Stimulated activated CD8-positive, alpha-beta memory T cell treated with anti-CD3 and anti-CD28 coated beads, Interleukin-4, amount 100 ng/mL, for 48 hours (primary cell): ENCODE results near the gene VPS25.
A peak's percentile ranks its signal among the peaks of the same experiment; 100 is the strongest.
"Not testable (repeated sequence)": the region's sequence is repeated elsewhere in the genome, so short reads cannot be mapped to it uniquely, and the experiment has no call there.

Source experiments
- DNase-seq: peaks from one replicate; pipeline ENCODE4 v3.0.0-alpha.2; 2020

Gene VPS25

DNA sequence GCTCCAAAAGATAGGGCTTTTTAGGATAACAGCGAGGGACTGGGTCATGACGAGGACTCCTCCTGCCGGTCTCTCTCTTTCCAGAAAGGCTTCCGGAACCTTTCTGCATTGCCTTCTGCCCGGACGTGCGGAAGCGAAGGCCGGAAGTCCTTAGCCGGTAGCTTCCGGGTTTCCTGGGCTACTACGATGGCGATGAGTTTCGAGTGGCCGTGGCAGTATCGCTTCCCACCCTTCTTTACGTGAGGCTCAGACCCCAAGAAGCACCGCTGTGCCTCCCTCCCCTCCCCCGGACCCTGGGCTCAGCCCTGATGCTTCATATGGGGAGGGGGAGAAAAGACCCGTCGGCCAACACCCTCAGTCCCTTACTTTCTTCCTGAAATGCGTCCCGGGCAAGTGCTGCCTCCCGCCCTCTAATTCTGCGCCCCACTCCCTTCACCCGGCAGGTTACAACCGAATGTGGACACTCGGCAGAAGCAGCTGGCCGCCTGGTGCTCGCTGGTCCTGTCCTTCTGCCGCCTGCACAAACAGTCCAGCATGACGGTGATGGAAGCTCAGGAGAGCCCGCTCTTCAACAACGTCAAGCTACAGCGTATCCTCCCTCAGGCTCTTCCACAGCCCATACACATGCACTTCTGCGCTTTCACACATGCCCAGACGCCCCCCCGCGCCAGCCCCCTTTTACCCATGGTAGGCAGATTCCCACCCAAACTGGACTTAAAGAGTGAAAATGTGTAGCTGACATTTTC is at the start of gene VPS25:
Gene VPS25, plus strand, starts transcription at position 160 of the 746 bp plus-strand sequence. Its CDS starts 27 bp downstream, at position 187.
- DNase-seq = peak; percentile 81

DNA sequence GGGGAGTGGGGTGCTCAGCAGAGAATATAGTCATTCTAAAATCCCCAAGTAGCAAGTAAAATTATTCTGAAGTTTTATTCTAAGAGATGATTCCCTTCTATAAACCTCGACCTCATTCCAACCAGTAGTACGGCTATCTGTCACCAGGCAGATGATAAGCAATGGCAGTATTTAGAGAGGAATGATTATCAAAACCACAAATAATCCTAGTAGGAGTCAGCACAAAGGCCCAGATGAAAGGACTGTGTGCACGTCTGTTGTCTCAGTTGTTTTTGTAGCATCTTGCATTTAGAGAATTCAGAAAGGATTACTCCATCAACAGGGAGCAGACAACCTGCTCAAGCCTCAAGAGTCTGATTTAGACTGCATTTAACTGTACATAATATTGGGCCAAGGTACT is 49.6 kb upstream of the VPS25 start:
- DNase-seq = no peak

DNA sequence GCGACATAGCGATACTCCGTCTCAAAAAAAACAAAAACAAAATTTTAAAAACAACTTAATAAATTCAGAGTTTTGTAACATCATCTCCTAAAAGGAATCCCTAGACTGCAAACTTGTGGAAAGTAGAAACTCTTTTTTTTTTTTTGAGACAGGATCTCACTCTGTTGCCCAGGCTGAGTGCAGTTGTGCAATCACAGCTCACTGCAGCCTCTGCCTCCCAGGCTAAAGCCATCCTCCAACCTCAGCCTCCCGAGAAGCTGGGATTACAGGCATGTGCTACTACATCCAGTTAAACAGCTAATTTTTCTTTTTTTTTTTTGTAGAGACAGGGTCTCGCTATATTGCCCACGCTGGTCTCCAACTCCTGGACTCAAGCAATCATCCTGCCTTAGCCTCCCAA is 48.1 kb upstream of the VPS25 start:
- DNase-seq = no peak

DNA sequence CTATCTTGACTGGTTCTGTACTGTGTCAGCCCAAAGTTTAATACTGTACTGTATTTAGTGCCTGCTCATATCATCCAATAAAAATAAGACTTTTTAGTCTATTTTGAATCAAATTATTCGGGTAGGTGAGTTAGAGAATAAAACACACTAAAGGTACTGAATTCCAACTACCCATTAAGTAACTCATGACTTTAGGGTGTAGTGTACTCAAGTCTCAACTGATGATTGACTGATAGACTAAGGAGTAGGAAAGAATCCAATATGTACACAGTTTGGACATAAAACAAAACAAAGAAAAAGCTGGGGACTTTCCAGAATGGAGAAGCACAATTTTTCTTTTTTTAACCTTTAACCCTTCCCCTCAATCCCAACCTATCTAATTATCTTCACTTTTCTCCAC is 32.5 kb upstream of the VPS25 start:
- DNase-seq = no peak

DNA sequence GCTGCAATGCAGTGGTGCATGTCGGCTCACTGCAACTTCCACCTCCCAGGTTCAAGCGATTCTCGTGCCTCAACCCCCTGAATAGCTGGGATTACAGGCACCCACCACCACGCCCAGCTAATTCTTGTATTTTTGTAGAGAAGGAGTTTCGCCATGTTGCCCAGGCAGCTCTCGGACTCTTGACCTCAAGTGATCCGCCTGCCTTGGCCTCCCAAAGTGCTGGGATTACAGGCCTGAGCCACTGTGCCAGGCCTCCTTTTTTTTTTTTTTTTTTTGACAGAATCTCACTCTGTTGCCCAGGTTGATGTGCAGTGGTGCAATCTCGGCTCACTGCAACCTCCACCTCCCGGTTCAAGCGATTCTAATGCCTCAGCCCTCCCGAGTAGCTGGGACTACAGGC is 30.3 kb upstream of the VPS25 start:
- DNase-seq = not testable (repeated sequence)

DNA sequence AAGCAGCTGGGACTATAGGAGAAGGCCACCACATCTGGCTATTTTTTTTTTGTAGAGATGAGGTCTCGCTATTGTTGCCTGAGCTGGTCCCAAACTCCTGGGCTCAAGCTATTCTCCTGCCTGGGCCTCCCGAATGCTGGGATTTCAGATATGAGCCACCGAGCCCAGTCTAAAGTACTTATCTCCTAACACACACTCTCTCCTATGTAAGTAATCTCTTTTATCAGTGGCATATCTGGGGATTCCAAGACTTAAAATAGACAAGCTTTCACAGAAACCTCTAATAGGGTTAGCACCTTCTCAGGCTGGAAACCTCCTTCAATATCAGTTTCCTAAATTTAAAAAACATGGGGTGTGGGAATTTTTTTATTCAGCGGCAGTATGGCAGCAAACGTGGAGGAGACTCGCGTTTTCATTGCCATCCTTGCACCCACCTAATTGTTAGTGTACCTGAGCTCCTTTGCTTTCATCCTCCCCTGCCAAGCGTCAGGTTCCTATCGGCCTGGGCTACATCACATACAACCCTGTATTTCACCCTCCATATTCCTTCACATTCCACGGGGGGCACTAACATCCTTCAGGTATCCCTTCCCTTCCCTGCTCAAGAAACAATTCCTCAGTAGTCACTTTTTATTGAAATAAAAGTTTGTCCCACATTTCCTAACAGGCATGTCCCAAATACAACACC is 29.5 kb upstream of the VPS25 start:
- no peak for DNase-seq

DNA sequence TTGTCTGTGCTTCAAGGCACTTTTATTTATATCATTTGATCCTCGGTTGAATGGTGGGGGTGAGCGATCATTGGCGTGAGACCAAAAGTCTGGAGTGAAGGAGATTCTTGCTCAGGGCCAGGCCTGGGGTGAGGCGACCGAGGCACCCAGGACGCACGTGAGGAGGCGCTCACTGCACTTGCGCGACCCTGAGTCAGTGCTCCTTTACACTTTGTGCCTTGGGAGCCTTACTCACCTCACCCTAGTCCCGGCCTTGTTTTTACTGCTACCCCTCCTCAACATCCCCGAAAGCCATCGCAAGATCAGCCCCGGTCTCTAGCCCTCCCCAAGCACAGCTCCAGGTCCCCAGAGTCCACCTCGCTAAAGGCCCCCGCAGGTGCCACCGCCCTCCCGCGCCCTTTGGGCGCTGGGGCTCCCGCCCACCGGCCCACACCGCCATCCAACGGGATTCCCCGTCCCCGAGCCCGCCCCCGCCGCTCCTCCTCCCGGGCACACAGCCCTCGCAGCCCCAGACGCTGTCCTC is 28.9 kb upstream of the VPS25 start:
- DNase-seq = peak; percentile 79

DNA sequence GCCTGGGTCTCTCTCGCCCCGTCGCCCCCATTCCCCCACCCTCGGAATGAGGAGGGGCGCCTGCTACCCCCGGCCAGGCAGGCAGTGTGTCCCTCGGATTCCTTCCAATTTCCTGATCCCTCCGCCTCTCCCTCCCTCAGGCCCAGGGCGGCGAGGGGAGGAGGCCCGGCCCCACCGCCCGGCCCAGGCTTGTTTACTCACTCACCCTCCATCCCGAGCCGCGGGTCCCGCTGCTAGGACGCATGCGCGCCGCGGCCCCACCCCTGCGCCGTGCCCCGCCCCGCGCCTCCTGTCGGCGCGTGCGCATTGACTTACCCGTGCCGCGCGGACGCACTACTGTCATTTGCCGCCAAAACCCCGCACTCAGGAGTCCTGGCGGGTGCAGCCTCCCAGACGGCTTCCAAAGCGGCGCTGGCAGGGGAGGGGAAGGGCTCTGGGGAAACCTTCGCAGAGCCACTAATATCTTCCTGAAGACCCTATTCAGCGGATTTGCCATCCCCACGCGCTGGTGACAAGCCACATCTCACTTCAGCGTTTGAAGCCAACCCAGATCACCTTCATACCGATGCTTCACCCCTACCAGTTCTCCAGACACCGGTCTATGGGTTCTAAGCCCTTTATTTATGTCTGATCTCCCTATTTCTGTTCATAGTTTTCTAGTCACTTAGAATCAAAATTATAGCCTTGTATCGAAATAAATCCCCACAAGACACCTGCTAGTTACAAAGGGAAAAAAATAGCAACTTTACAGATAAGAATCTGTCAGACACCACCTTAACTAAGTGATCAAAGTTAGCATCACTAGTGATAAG is 28.2 kb upstream of the VPS25 start, which contains the start of gene EZH1:
Gene EZH1, minus strand, starts transcription at position 235 of the 812 bp plus-strand sequence. CDS start 16,099 bp downstream, outside the sequence.
- peak; percentile 92 for DNase-seq

DNA sequence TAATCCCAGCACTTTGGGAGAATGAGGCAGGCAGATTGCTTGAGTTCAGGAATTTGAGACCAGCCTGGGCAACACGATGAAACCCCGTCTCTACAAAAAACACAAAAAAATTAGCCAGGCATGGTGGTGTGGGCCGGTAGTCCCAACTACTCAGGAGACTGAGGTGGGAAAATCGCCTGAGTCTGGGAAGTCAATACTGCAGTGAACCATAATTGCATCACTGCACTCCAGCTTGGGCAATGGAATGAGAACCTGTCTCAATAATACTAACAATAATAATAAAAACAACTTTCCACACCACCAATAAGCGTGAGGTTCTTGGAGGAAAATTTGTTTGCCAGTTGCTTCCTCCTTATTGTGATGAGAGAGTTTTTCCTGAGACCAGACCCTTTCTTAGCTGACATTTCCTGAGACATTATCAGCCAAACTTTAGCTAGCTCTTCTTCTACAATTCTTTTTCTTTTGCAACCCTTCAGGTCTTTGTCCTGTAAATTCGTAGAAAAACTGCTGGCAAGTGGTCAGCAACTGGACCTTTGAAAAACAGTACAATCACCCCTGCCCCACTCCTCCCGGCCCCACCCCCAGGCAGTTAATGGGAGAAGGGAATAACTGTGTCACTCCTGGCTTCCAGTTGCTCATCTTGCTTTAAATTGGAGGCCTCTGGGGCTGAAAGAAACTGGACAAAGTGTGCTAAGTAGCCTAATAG is 24.9 kb upstream of the VPS25 start:
- DNase-seq = no peak

DNA sequence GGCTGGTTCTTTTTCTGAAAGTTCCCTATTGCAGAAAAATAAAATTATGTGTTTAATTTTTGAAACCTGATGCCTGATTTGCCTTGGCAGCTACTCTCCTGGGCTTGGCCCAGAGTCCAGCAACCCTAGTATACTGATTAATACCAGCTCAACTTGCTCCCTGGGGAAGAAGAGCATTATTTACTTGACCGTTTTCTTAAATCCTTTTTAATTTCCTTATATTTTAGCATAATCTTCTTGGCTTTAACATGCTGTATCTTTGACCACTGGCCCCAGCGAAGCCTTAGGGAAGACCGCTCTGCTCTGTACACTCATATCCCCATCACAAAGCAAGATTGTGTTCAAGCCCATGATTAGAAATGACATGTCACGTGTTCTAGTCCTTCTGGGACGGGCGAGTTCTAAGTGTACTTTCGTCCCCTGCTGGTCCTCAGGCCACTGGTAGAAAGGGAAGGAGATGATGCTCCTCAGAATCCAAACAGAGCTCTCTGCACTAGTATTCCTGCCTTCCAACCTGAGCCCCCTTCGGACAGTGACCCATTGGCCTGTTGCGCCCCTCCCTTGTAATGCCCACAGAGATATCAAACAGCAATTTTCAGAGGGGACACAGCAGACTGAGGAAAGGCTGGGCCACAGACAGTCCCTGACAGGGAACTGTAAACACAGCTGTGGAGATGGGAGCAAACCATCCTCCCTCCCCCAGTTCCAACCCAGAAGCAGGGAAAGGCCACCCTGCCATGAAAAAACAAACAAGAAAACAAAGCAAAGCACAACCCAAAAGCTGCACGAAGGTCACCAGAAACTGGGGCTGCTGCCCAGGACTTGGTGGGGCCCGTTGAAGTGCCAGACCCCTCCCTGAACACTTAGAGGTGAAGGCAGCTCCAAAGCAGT is 24.1 kb upstream of the VPS25 start:
- no peak for DNase-seq

DNA sequence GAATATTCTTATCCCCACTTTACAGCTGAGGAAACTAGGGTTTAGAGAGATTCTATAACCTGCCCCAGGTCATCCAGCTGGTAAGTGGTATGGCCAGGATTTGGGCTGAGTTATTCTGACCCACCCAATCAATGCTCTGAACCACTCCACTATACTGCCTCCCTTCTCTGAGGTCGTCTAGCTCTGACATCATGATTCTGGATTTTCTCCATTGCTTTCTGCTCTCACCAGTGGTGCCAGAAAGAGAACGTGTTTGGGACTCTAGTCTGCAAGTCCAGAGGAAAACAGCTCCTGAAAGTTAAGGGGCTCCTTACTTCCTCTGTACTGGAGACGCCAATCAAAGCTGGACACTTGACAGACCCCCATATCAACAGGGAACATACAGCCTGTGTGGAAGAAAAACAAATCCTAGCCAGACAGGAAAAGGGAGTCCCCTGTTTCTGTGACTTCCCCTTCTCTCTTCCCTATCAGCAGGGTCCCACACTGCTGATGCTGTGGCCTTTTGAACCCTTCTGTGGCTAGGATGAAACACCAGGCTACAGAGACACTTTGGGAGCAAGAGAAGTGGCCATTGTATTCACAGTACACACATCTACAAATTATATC is 22.4 kb upstream of the VPS25 start:
- DNase-seq = no peak

DNA sequence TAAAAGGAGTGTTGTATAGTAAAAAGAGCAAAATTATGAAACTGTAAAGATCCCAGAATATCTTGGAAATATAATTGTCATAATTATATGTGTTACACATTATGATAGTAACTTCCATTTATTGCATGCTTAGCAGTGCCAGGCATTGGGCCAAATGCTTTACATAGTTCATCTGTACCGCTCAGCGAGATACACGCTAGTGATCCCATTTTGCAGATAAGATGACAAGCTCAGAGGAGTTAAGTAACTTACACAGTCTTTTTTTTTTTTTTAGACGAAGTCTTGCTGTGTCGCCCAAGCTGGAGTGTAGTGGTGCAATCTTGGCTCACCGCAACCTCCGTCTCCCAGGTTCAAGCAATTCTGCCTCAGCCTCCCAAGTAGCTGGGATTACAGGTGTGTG is 21.6 kb upstream of the VPS25 start:
- DNase-seq = no peak

DNA sequence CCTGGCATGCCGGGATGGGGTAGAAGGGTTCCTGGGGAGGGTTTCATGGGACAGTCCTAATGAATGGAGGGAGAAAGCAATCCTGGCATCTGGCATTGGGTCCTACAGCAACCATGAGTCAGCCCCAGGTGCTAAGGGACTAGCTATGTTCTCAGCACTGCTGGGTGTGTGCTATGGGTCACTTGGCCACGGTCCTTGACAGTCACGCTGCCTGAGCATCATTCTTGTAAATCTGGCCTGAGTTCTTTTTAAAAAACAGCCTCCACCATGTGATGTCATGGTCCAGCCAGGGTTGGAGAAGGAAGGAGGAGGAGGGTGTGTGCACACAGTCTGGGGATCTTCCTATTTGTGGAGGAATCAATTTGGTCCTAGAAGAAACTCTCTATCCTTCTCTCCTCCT is 18.5 kb upstream of the VPS25 start:
- no peak for DNase-seq

DNA sequence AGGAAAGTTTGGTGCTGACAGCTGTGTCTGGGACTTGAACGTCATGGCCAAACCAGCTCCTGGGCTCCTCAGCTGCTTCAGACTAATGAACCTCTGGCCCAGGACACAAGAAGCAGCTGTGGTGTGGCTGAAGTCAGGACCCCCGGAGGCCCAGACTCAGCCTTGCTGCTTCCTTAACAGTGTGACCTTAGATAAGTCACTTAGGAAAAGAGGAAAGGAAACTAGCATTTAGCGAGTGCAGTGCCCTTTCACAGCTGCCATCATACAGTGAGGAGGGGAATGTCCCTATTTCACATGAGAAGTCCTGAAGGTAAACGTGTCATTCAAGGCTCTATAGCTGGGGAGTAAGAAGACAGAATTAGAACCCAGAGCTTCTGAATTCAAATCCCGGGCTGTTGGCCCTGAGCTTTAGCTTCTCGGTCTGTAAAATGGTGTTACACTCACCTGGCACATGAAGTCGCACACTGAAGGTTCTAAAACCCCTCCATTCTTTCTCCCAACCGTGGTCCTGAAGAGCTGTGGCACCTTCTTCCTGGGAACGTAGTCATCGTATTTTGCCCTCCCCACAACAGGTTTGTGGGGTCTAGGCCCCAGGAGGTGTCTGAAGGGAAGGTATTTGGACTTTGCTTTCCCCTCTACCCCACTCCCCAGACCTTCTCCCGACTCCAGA is 13.1 kb upstream of the VPS25 start:
- no peak for DNase-seq

DNA sequence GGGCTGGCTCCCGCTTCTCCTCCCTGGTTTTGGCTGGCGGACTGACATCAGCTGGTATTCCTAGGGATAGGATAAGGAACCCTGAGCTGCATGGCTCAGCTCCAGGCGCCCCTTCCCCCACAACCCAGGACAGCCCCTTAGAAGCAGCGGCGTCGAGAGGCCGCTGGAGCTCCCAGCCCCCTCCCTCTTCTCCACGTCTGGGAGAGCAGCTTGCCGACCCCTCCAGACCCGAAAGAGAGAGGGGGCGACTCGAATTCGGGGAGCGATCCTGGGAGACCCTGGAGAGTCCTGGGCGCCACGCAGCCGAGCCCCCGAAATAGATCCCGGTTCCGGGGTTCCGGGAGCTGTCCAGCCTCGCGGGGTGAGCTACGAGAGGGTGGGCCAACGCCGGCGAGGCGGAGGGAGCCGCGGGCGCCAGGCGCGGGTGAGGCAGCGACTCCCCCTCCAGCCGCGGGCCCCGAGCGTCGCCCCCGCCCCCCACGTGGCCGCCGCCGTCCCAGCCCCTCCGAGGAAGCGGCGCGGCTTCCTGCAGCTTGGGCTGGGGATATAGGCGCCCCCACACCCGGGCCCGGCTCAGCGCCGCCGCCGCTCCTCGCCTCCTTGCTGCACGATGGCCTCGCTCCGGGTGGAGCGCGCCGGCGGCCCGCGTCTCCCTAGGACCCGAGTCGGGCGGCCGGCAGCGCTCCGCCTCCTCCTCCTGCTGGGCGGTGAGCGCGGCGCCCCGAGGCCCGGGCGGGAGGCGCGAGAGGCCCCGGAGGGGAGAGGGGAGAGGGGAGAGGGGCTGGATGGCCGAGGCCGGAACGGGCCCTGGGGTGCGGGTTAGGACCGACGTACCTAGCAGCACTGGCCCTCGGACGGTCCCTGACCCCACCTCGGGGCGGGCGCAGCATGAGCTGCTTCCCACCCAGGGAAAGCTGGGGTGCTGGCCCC is 12.3 kb upstream of the VPS25 start, which contains the start of gene RAMP2:
Gene RAMP2, plus strand, starts transcription at position 576 of the 930 bp plus-strand sequence. Its CDS starts 35 bp downstream, at position 611.
- DNase-seq = no peak

DNA sequence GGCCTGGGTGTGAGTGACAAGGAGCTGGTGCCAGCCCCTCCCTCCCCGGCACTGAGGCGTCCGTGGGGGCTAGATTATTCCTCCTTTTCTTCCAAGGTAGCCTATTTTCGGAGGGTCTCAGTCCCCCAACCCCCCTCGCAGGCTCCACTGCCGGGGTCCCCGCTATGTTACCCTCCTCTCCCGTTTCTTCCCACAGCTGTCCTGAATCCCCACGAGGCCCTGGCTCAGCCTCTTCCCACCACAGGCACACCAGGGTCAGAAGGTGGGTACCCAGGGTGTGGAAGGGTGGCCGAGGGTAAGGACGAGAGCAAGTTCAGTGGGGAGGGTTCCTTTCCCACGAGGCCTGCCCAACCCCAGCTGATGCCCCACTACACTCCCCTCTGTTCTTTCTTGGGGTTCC is 11.6 kb upstream of the VPS25 start:
- no peak for DNase-seq

DNA sequence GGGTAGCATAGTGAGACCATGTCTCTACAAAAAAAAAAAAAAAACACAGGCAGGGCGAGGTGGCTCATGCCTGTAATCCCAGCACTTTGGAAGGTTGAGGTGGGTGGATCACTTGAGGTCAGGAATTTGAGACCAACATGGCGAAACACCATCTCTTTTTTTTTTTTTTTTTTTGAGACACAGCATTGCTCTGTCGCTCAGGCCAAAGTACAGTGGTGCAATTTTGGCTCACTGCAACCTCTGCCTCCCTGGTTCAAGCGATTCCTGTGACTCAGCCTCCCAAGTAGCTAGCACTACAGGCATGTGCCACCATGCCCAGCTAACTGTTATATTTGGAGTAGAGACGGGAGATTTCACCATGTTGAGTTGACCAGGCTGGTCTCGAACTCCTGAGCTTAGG is 7.1 kb upstream of the VPS25 start:
- DNase-seq = no peak

DNA sequence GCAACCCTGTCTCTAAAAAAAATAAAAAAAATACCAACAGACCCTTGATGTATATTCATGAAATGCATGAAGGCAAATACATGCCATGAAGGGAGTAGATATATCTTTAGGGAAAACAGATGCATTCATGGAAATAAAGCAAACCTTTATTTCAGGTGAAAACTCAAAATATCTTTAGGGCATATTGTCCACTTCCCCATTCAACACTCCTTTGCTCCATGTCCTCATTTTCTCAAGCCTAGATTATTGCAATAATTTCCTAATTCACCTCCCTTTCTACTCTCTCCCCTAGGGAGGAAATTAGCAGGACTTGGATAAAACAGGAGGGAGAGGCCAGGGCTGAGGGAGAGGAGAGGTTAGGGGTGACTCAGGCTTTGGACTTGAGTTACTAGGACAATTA is 5.7 kb upstream of the VPS25 start:
- DNase-seq = no peak

DNA sequence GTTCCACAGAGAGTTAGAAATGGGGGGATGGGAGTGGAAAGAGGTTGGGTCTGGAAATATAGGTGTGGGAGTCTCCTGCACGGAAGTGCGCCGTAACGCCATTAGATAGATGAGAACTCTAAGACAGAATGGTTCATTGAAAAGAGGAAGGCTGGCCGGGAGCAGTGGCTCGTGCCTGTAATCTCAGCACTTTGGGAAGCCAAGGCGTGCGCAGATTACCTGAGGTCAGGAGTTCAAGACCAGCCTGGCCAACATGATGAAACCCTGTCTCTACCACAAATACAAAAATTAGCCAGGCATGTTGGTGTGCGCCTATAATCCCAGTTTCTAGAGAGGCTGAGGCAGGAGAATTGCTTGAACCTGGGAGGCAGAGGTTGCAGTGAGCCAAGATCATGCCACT is 5.2 kb upstream of the VPS25 start:
- DNase-seq = not testable (repeated sequence)
